ENCODE results near the gene TENM3.

- TF ChIP-seq POLR2AphosphoS5 (IDR thresholded peaks at IDR 0.05; ENCODE audit: low read length) (no peak), CTCF (IDR thresholded peaks at IDR 0.05 in 2 of 3, conservative IDR thresholded peaks at IDR 0.05 in 1 of 3; ENCODE audit: control insufficient read depth in 2 of 3, extremely low read depth in 1 of 3, insufficient read depth in 1 of 3, low read depth in 3 of 3, low read length in 3 of 3) (no peak), BHLHE40 (IDR thresholded peaks at IDR 0.05; ENCODE audit: borderline replicate concordance in 1 of 2, low read depth in 2 of 2, low read length in 1 of 2) (no peak), YY1 (IDR thresholded peaks at IDR 0.05; ENCODE audit: low read depth, low read length) (no peak), EZH2 (IDR thresholded peaks at IDR 0.05; ENCODE audit: borderline replicate concordance, control insufficient read depth, low read depth, low read length) (no peak), ZBED1 (IDR thresholded peaks at IDR 0.05; ENCODE audit: borderline replicate concordance) (no peak), SMAD5 (IDR thresholded peaks at IDR 0.05; ENCODE audit: low read depth) (no peak)
These were observed 275.2 kb downstream of the TENM3 start for GRCh38 chr4:182518421-182518820.

All from GM12878 (cell line).